Superior temporal gyrus (tissue), 1 donor: ENCODE data around the gene ANKS1A.
"Not testable (repeated sequence)": the region's sequence is repeated elsewhere in the genome, so short reads cannot be mapped to it uniquely, and the experiment has no call there.

Experiments used
- DNase-seq: peaks from one replicate; pipeline ENCODE4 v3.0.0-alpha.2; 2016; ENCODE audit errors: extremely low spot score

ANKS1A gene

GRCh38 chr6:34917626-34918285 is 28.7 kb downstream of the ANKS1A start:
- peak; percentile 41 for DNase-seq

GRCh38 chr6:34919651-34920050 is 30.6 kb downstream of the ANKS1A start:
- DNase-seq: no peak

GRCh38 chr6:34920097-34920496 is 31.0 kb downstream of the ANKS1A start:
- DNase-seq: no peak

- no peak for DNase-seq
These were observed 33.2 kb downstream of the ANKS1A start for GRCh38 chr6:34922177-34922663.

- no peak for DNase-seq
These were observed 36.0 kb downstream of the ANKS1A start for GRCh38 chr6:34924831-34925625.

- no peak for DNase-seq
These were observed 37.6 kb downstream of the ANKS1A start for GRCh38 chr6:34926655-34927054.

DNA sequence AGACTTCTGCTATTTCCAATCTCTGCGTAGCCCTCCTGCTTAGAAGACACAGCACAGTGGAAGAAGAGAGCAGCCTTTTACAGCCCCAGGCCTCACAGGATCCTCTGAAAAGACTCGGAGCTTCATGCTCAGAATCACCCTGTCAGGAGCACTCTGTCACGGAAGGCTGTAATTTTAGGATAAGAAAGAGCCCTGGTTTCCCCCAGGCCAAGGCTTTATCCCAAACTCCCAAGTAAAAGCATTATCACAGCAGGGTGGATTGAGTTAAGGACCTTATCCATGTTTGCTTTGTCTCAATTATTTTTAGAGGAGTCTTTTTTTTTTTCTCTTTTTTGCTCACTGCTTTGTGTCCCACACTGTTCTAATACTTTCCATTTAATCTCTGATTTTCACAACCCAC is 39.2 kb downstream of the ANKS1A start:
- no peak for DNase-seq

- DNase-seq: no peak
These were observed 39.6 kb downstream of the ANKS1A start for GRCh38 chr6:34928695-34929094.

- no peak for DNase-seq
These were observed 40.4 kb downstream of the ANKS1A start for GRCh38 chr6:34929241-34929978.

DNA sequence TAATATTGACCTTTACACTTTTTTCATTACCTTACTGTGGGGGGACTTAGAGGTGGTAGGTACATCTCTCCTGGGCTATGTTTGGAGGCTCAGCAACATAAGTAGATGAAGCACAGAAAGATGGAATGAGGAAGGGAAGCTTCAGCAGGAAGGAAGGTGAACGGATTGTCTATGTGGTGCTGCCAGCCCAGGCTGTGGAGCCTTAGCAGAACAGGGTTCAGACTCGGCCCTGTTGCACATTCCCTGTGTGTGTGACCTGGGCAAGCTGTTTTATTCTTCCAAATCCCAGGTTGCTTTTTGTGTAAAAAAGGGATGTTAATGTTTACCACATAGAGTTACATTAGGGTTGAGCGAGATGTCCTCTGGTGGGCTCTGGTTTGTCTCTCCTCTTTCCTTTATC is 41.2 kb downstream of the ANKS1A start:
- no peak for DNase-seq

- DNase-seq: not testable (repeated sequence)
These were observed 43.1 kb downstream of the ANKS1A start for GRCh38 chr6:34932202-34932601.

DNA sequence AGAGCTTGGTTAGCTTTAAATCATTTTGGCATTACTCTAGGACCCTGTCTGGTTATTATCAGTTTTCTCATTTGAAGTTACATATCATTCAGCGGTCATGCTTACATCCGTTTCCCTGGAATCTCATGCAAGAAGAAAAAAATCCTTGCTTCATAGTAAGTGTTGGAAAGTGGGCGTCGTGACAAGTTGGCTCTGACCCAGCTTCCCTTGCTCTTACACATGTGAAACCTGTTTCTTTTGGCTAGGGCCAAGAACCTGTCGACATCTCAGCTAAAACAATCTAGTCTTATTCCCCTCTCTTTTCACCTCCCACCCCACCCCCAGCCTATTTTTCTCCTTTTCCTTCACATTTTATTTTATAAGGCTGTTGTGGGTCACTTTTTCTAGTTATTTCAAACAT is 45.5 kb downstream of the ANKS1A start:
- no peak for DNase-seq

DNA sequence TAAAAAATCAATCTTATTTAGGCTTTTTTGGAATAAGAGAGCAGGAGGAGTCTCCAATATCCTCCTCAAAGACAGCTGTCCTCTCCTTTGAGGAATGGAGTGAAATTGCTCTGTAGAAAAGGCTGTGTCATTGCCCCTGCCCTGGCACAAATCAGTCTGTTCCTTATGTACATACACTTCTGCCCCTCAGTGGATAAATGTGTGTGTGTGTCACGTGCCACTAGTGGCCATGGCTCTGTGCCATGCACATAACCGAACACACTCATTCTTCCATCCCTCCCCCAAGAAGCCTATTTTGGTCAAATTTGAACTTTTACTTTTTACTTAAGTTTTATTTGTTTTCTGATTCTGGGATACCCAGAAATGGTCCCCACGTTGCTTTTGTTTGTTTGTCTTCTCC is 49.2 kb downstream of the ANKS1A start:
- no peak for DNase-seq

DNA sequence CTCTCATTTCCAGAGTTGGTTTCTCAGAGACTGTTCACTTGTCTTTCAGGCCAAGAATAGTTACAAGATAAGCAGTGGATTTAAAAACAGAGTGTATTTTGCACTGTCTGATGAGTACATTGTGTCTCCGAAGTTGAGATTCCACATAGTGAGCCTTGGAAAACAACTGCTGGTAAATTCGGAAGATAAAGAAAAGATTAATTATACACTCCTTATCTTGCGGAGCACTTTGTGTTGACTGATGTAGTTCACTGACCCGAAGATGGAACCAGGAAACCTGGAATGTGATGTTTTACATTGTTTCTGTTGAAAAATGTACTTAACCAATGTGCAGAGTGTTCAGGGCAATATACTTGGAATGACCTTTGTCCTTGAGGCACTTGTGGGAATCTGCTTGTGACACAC is 51.0 kb downstream of the ANKS1A start:
- no peak for DNase-seq

GRCh38 chr6:34941421-34941820 is 52.4 kb downstream of the ANKS1A start:
- DNase-seq: no peak

DNA sequence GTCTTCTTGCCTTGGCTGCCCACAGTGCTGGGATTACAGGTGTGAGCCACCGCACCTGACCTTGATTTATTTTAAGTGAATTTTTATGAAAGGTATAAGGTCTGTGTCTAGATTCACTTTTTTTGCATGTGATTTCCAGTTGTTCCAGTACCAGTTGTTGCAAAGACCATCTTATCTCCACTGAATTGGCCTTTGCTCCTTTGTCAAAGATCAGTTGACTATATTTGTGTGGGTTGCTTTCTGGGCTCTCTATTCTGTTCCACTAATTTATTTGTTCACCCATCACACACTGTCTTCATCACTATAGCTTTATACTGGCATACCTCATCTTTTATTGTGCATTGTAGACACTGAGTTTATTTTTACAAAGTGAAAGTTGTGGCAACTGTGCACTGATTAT is 56.3 kb downstream of the ANKS1A start:
- no peak for DNase-seq

DNA sequence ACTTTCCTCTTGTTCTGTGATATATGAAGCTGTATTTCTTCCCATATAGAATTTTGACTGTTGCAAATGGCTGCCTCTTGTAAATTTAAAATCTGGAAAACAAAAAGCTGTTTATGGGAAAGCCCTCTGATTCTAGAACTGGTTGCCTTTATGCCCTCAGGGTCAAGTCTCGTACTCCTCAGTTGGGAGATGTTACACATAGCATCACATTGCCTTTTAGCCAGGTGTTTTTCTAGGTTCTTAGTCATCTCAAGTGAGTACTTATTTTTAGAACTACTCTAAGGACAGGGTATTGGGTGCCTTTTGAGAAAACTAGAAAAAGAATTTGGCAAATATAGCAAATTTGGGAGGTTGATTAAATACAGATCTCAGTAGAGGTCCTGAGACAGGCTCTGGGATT is 58.5 kb downstream of the ANKS1A start:
- DNase-seq: no peak

GRCh38 chr6:34949636-34950035 is 60.6 kb downstream of the ANKS1A start:
- no peak for DNase-seq

GRCh38 chr6:34950849-34951248 is 61.8 kb downstream of the ANKS1A start:
- DNase-seq: no peak

- DNase-seq: no peak
These were observed 62.7 kb downstream of the ANKS1A start for GRCh38 chr6:34951731-34952130.

DNA sequence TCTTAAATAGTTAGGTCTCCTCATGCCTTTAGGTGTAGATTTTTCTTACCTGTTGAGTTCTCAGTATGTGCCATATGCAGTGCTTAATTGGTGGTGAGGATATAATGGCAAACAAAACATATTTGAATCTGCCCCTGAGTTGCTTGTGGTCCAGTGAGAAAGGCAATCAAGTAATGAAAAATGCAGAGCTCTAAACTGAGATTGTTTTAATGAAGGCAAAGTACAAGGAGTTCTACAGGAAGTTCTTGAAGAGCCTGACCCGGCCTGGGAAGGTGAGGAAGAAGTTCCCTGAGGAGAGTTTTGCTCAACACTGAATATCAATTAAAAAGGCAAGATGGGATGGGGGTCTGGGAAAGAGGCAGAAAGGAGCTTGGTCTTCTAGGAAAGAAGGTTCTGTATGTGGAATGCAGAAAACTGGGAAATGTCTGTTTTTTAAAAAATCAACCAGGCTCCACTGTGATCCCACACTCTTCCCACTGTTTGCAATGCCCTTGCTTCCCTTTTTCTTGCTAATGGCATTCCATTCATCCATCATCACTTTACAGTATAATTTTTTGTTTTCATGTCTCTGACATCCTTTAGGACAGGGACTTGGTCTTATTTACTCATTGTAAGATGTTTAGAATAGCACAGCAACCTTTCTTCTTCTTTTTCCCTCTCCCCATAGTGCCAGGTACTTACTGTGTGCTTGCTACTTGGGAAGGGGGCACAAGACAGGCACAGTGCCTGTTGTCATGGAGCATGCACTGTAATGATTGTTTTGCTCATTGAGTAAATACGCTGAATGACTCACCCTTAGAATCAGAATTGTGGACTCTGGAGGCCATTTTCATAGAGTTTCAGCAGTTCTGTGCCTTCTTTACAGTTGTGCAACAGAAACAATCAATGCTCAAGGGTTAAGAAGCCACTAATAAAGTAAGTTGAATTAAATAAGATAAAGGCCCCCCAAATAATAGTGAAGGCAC is 64.3 kb downstream of the ANKS1A start:
- no peak for DNase-seq
